Lower leg skin (tissue), 4 donors: ENCODE measurements around the gene INPP4A. TPM values are rescaled to one million over a fixed set of nuclear protein-coding genes. Genes with fewer than 3 reads are reported as not detected.

ENCODE experiments used
- DNase-seq, 2 donors: peaks; one replicate each; pipeline ENCODE4 v3.0.0-alpha.2; 2019; ENCODE audit warnings: low spot score in 2 of 2
- H3K4me3 ChIP-seq: fragments of 200-600 bp; sonication (generic); 2 replicates; pipeline ENCODE4 v1.5.1; 2017; ENCODE audit warnings: mild to moderate bottlenecking, low read depth; ENCODE audit not compliant: poor library complexity, severe bottlenecking
- CTCF ChIP-seq, 3 donors: fragments of 450-650 bp; IDR thresholded peaks; one replicate each; pipeline ENCODE4 v1.5.1; 2016; ENCODE audit warnings: antibody characterized with exemption in 3 of 3, mild to moderate bottlenecking in 3 of 3, moderate library complexity in 2 of 3
- POLR2A ChIP-seq, 2 donors: fragments of 450-650 bp; IDR thresholded peaks; one replicate each; pipeline ENCODE4 v1.6.1; 2016 to 2017; ENCODE audit warnings: antibody characterized with exemption in 2 of 2, mild to moderate bottlenecking in 1 of 2, moderate library complexity in 1 of 2
- WGBS, 2 donors: methylation state at CpG; one replicate each; pipeline ENCODE4 v1.1.5; 2018; 5-methylcytosine and 5-hydroxymethylcytosine counted together
- intact Hi-C: fragments of 100-400 bp; cut with DNase I; formaldehyde crosslinking; loops from one replicate; pipeline ENCODE4 v1.15.0; 2023; ENCODE audit warnings: low total_unique reads
- total RNA-seq, 4 donors: library from RNA; depleted of rRNA; stranded (reverse); fragments of >200 nt; gene quantifications; one replicate each; pipeline ENCODE4 v1.1.0, GENCODE V29; 2016

INPP4A gene
- total RNA-seq, 4 donors from 2014 or later = 6.7 to 15.5 (median 10.7) TPM

- intact Hi-C loops = no loop called here
- 92% methylated on average over 9 of the region's 9 CpGs for WGBS, 2 donors
- TF ChIP-seq CTCF (IDR thresholded peaks at IDR 0.05) (no peak), POLR2A (IDR thresholded peaks at IDR 0.05) (no peak)
- H3K4me3 ChIP-seq = no peak overlapping the region
- DNase-seq = no peak
Observed at GRCh38 chr2:98582523-98582922, 137.9 kb downstream of the INPP4A start.

- 93 to 96% methylated on average over 7 of the region's 7 CpGs for WGBS, 2 donors
- DNase-seq = no peak
- TF ChIP-seq CTCF (IDR thresholded peaks at IDR 0.05) = no peak
- no peak for TF ChIP-seq POLR2A (IDR thresholded peaks at IDR 0.05)
- H3K4me3 ChIP-seq = no peak overlapping the region
- intact Hi-C loops = no loop called here
Observed at GRCh38 chr2:98583276-98583675, 138.6 kb downstream of the INPP4A start.

- no peak overlapping the region for H3K4me3 ChIP-seq
- WGBS, 2 donors = 90 to 92% methylated on average over 10 of the region's 10 CpGs
- DNase-seq = no peak
- intact Hi-C loops = no loop called here
- no peak for TF ChIP-seq CTCF (IDR thresholded peaks at IDR 0.05)
- TF ChIP-seq POLR2A (IDR thresholded peaks at IDR 0.05) = no peak
Observed at GRCh38 chr2:98583816-98584618, 139.4 kb downstream of the INPP4A start.

- TF ChIP-seq CTCF (IDR thresholded peaks at IDR 0.05) (no peak), POLR2A (IDR thresholded peaks at IDR 0.05) (no peak)
- DNase-seq = no peak
- 92 to 95% methylated on average over 10 of the region's 10 CpGs for WGBS, 2 donors
- intact Hi-C loops = no loop called here
- no peak overlapping the region for H3K4me3 ChIP-seq
Observed at GRCh38 chr2:98585386-98585785, 140.7 kb downstream of the INPP4A start.

- no peak overlapping the region for H3K4me3 ChIP-seq
- intact Hi-C loops = no loop called here
- no peak for DNase-seq
- no peak for TF ChIP-seq POLR2A (IDR thresholded peaks at IDR 0.05)
- TF ChIP-seq CTCF (IDR thresholded peaks at IDR 0.05) = no peak
- WGBS, 2 donors = 95 to 96% methylated on average over 6 of the region's 6 CpGs
Observed at GRCh38 chr2:98586551-98587140, 142.0 kb downstream of the INPP4A start.
